NCI-H82 treated with DMSO at 0.1 percent for 48 hours (cell line): ENCODE data around the gene SAA2.
"Not testable (repeated sequence)": the region's sequence is repeated elsewhere in the genome, so short reads cannot be mapped to it uniquely, and the experiment has no call there.

ENCODE experiments used
- DNase-seq: peaks from one replicate; lab custom pipeline; 2025; ENCODE audit not compliant: unreplicated experiment; lab: John Stamatoyannopoulos, UW

Gene SAA2

GRCh38 chr11:18197738-18198137, 50.7 kb downstream of the SAA2 start:
- DNase-seq: not testable (repeated sequence)

DNA sequence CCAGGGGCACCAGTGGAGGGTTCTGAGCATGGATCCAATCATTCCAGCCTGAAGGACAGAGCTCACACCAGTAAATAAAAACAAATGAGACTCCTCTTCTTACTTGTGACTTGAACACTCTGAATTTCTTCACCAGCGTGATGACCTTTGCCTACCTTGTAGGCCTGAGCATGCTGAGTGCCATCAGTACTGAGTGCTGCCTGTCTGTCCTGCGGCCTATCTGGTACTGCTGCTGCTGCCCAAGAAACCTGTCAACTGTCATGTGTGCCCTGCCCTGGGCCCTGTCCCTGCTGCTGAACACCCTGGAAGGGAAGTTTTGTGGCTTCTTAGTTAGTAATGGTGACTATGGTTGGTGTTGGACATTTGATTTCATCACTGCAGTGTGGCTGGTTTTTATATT, 51.9 kb downstream of the SAA2 start:
- no peak for DNase-seq
